ENCODE results near the gene ACADL.

Gene ACADL

DNA sequence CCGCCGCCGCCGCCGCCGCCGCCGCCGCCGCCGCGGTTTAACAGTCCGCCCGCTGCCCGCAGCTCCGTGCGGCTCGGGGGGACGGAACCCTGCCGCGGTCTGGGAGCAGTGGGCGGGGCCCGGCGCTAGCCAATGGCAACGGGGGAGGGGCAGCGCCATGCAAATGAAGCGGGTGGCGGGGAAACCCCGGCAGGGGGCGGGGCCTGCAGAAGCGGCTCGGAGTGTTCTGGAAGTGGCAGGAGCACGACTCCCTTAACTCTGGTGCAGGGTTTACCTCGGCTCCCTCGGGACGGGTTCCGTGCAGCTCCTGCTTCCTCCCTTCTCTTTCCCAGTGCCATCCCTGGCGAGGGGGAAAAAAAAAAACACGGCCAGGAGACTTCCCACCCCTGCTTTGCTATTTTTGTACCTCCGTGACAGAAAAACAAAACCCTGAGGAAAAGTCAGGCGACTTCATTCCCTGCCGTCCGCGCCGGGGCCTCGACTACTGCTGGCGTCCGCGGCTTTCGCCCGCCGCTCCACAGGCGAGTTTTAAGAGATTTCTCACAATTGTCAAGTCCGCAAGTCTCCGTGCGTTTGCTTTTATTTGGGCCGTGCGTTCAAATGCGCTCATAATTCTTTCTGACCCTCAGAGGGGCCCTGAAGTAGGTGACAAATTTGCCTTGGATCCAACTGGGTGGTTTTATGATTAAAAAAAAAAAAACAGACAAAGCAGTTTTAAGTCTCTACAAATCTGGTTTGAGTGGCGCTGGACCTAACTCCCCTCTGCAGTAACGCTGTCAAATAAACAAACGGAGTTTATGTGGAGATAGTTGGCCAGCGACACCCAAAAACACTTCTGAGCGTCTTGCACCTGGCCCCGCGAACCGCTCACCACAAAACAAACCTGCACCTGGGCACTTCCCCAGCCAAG is 53.7 kb downstream of the ACADL start, which contains the start of gene KANSL1L:
TSS of gene KANSL1L (minus strand) at position 101 of the 910 bp plus-strand sequence. CDS start 16,827 bp downstream, outside the sequence.
- no peak for TF ChIP-seq CTCF (IDR thresholded peaks at IDR 0.05)

GRCh38 chr2:210170446-210171303 is 54.6 kb downstream of the ACADL start:
- no peak for TF ChIP-seq CTCF (IDR thresholded peaks at IDR 0.05)

- no peak for TF ChIP-seq CTCF (IDR thresholded peaks at IDR 0.05)
Measured at GRCh38 chr2:210170196-210170445, 55.1 kb downstream of the ACADL start.

GRCh38 chr2:210169516-210170195 is 55.6 kb downstream of the ACADL start:
- TF ChIP-seq CTCF (IDR thresholded peaks at IDR 0.05): no peak

DNA sequence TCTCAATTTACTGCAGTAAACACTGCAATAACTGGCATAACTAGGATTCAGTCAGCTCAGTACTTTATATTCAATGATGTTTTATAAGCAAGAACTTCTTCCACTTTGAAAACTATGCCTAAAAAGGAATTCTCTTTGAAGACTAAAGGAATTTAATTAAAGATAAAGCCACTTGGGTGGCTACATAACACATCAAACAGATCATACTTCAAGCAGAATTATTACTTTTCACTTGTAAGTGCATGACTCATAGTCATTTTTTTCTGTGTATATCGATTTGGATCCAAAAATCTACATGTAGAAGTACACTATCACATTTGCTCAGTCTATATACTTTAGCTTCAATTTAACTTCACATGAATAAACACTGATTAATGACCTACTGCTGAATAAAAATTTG is 58.0 kb downstream of the ACADL start:
- no peak for TF ChIP-seq CTCF (IDR thresholded peaks at IDR 0.05)

DNA sequence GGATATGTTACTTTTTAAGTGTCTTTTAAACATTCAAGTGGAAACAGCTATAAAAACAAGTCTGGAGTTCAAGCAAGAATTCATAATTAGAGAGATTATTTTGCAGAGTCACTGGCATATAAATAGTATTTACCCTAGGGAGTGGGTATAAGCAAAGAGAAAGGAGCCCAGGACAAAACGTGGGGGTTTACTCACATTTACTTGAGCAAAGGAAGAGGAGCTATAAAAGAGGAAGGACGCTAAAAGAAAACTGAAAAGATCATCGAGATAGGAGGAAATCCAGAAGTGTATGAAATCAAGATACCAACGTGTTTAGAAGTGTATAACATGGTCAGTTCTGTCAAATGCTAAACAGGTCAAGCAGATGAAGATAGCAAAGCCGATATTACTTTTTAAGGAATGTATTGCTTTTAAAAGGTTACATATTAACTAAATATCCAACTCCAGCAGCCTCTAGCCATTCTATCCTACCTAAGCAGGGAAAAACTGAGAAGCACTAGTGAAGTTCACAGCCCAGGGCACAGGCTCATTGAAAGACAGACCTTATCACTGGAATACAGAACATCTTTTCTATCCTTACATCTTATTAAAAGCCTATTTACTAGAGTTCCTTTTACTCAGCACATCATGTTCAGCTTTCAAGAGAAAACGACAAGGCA is 62.7 kb downstream of the ACADL start:
- no peak for TF ChIP-seq CTCF (IDR thresholded peaks at IDR 0.05)

- TF ChIP-seq CTCF (IDR thresholded peaks at IDR 0.05): no peak
Measured at GRCh38 chr2:210159059-210159458, 66.2 kb downstream of the ACADL start.
